ENCODE data around the gene HUNK.

The HUNK gene

GRCh38 chr21:31967334-31967733, 94.5 kb downstream of the HUNK start:
- DNase-seq: no peak

GRCh38 chr21:31972622-31973021, 99.8 kb downstream of the HUNK start:
- DNase-seq: no peak

GRCh38 chr21:31973402-31973944, 100.7 kb downstream of the HUNK start:
- no peak for DNase-seq

GRCh38 chr21:31974454-31974985, 101.7 kb downstream of the HUNK start:
- no peak for DNase-seq

- no peak for DNase-seq
Measured at GRCh38 chr21:31975491-31975890, 102.7 kb downstream of the HUNK start.

GRCh38 chr21:31977816-31978215, 105.0 kb downstream of the HUNK start:
- no peak for DNase-seq

GRCh38 chr21:31983120-31983519, 110.3 kb downstream of the HUNK start:
- no peak for DNase-seq

- no peak for DNase-seq
Measured at GRCh38 chr21:31983554-31983953, 110.7 kb downstream of the HUNK start.

- DNase-seq: no peak
Measured at GRCh38 chr21:31985398-31985797, 112.6 kb downstream of the HUNK start.

- no peak for DNase-seq
Measured at GRCh38 chr21:31986035-31986856, 113.4 kb downstream of the HUNK start.

GRCh38 chr21:31987696-31988095, 114.9 kb downstream of the HUNK start:
- DNase-seq: no peak

GRCh38 chr21:31988492-31989290, 115.9 kb downstream of the HUNK start:
- no peak for DNase-seq

- no peak for DNase-seq
Measured at GRCh38 chr21:31991356-31992331, 118.8 kb downstream of the HUNK start.

- DNase-seq: no peak
Measured at GRCh38 chr21:31992391-31992790, 119.6 kb downstream of the HUNK start.

GRCh38 chr21:31993826-31994825, 121.3 kb downstream of the HUNK start:
- DNase-seq: no peak

- DNase-seq: no peak
Measured at GRCh38 chr21:31997191-31997590, 124.4 kb downstream of the HUNK start.

- DNase-seq: no peak
Measured at GRCh38 chr21:31999810-32000468, 127.1 kb downstream of the HUNK start.

GRCh38 chr21:32001390-32001789, 128.6 kb downstream of the HUNK start:
- DNase-seq: no peak

GRCh38 chr21:32003411-32003810, 130.6 kb downstream of the HUNK start:
- no peak for DNase-seq

- DNase-seq: no peak
Measured at GRCh38 chr21:32004291-32004690, 131.5 kb downstream of the HUNK start.
